ENCODE data around the gene CXCL10. TPM values are rescaled to one million over a fixed set of nuclear protein-coding genes. Genes with fewer than 3 reads are reported as not detected.

CXCL10 gene
- total RNA-seq = not detected in 2 replicates

GRCh38 chr4:76023389-76023788, at the start of gene CXCL10:
Gene CXCL10 (minus strand): TSS chr4:76023497. CDS start chr4:76023431, 66 bp downstream.

GRCh38 chr4:76035799-76036380, 12.6 kb upstream of the CXCL10 start, which contains the start of gene CXCL11:
Gene CXCL11 (minus strand): TSS chr4:76036070. CDS start chr4:76035987, 83 bp downstream.

GRCh38 chr4:76007089-76007862, 16.0 kb downstream of the CXCL10 start, which contains the start of gene CXCL9:
Gene CXCL9 (minus strand): TSS chr4:76007509. CDS start chr4:76007449, 60 bp downstream.

Other genes with a start within 250 kb of the CXCL10 start
- under 0.01 TPM in 1 of 2 replicates, not detected in the other for gene PPEF2, start 121.0 kb downstream of the CXCL10 start, total RNA-seq
- gene NAAA, start 82.5 kb downstream of the CXCL10 start, total RNA-seq = 39.2 and 51.7 TPM in 2 replicates
- gene SDAD1, start 32.6 kb downstream of the CXCL10 start, total RNA-seq = 33.2 and 38.4 TPM in 2 replicates
- not detected in 2 replicates for gene CXCL9, start 16.0 kb downstream of the CXCL10 start, total RNA-seq
- gene CXCL11, start 12.6 kb upstream of the CXCL10 start, total RNA-seq = 0.22 TPM in 1 of 2 replicates, not detected in the other
- gene ART3, start 51.2 kb upstream of the CXCL10 start, total RNA-seq = not detected in 2 replicates
- 50.2 and 80.1 TPM in 2 replicates for gene NUP54, start 124.9 kb upstream of the CXCL10 start, total RNA-seq
- gene SCARB2, start 190.3 kb upstream of the CXCL10 start, total RNA-seq = 162 and 265 TPM in 2 replicates
- gene FAM47E, start 228.2 kb upstream of the CXCL10 start, total RNA-seq = under 0.01 and 0.37 TPM in 2 replicates